Parathyroid adenoma (tissue), 2 donors: ENCODE results near the gene ELAPOR1.

Experiments
- H2AFZ ChIP-seq: fragments of 300-600 bp; sonication (generic); one replicate; pipeline ENCODE4 v1.7.0; 2017; ENCODE audit warnings: antibody characterized with exemption, mild to moderate bottlenecking
- H3K27ac ChIP-seq: fragments of 300-600 bp; sonication (generic); one replicate; pipeline ENCODE4 v1.7.0; 2017
- H3K27me3 ChIP-seq: fragments of 300-600 bp; sonication (generic); one replicate; pipeline ENCODE4 v1.7.0; 2017; ENCODE audit warnings: low read length; ENCODE audit not compliant: control insufficient read depth, insufficient read depth
- H3K36me3 ChIP-seq: fragments of 300-600 bp; sonication (generic); one replicate; pipeline ENCODE4 v1.7.0; 2017; ENCODE audit warnings: low read length; ENCODE audit not compliant: control insufficient read depth, insufficient read depth
- H3K4me1 ChIP-seq: fragments of 300-600 bp; sonication (generic); one replicate; pipeline ENCODE4 v1.7.0; 2017; ENCODE audit warnings: control low read depth
- H3K4me2 ChIP-seq: fragments of 300-600 bp; sonication (generic); one replicate; pipeline ENCODE4 v1.7.0; 2017; ENCODE audit warnings: low read length
- H3K4me3 ChIP-seq: fragments of 300-600 bp; sonication (generic); one replicate; pipeline ENCODE4 v1.7.0; 2017; ENCODE audit warnings: low read depth, low read length
- H3K79me2 ChIP-seq: fragments of 300-600 bp; sonication (generic); one replicate; pipeline ENCODE4 v1.7.0; 2017; ENCODE audit warnings: control low read depth
- H3K9ac ChIP-seq: fragments of 300-600 bp; sonication (generic); one replicate; pipeline ENCODE4 v1.7.0; 2017; ENCODE audit warnings: mild to moderate bottlenecking
- H3K9me3 ChIP-seq: fragments of 300-600 bp; sonication (generic); one replicate; pipeline ENCODE4 v1.7.0; 2017; ENCODE audit warnings: low read length; ENCODE audit not compliant: control insufficient read depth
- CTCF ChIP-seq: fragments of 300-600 bp; sonication (generic); IDR thresholded peaks from one replicate; pipeline ENCODE4 v1.7.0; 2017; ENCODE audit warnings: antibody characterized with exemption, mild to moderate bottlenecking
- donor health status: primary hyperparathyroidism.

Gene ELAPOR1

GRCh38 chr1:109111386-109112055 is 2.4 kb upstream of the ELAPOR1 start:
- Histone ChIP-seq H3K4me1 (peaks cover 3% of the 10 kb centered on the region), H3K9ac (no peak overlapping the region), H2AFZ (no peak overlapping the region), H3K36me3 (no peaks in the 10 kb centered on the region), H3K79me2 (no peaks in the 10 kb centered on the region), H3K4me2 (no peak overlapping the region), H3K27me3 (no peaks in the 10 kb centered on the region), H3K9me3 (no peaks in the 10 kb centered on the region), H3K4me3 (no peak overlapping the region), H3K27ac (no peak overlapping the region)
- TF ChIP-seq CTCF = no peak

GRCh38 chr1:109112056-109112651 is 1.8 kb upstream of the ELAPOR1 start:
- Histone ChIP-seq H3K9me3 (no peaks in the 10 kb centered on the region), H3K79me2 (no peaks in the 10 kb centered on the region), H3K4me1 (peaks cover 3% of the 10 kb centered on the region), H3K27ac (peak overlapping the region; percentile 4), H3K9ac (no peak overlapping the region), H3K4me3 (peak overlapping the region; percentile 14), H2AFZ (peak overlapping the region; percentile 74), H3K36me3 (no peaks in the 10 kb centered on the region), H3K27me3 (no peaks in the 10 kb centered on the region), H3K4me2 (peak overlapping the region; percentile 48)
- TF ChIP-seq CTCF = peak; percentile 22

- peak overlapping the region; percentile 4 for H3K27ac ChIP-seq
- no peaks in the 10 kb centered on the region for H3K79me2 ChIP-seq
- H3K4me3 ChIP-seq = peak overlapping the region; percentile 14
- no peak overlapping the region for H3K9ac ChIP-seq
- H2AFZ ChIP-seq = peak overlapping the region; percentile 74
- peak; percentile 89 for TF ChIP-seq CTCF
- H3K36me3 ChIP-seq = no peaks in the 10 kb centered on the region
- peaks cover 5% of the 10 kb centered on the region for H3K4me1 ChIP-seq
- no peaks in the 10 kb centered on the region for H3K27me3 ChIP-seq
- H3K4me2 ChIP-seq = peak overlapping the region; percentile 48
- H3K9me3 ChIP-seq = no peaks in the 10 kb centered on the region
Measured at GRCh38 chr1:109112652-109113285, 1.1 kb upstream of the ELAPOR1 start.

GRCh38 chr1:109114342-109114674 is 393 bp downstream of the ELAPOR1 start:
- Histone ChIP-seq H3K9ac (no peak overlapping the region), H3K27ac (peak overlapping the region; percentile 47), H2AFZ (peak overlapping the region; percentile 74)

More at GRCh38 chr1:109114342-109114674, 393 bp downstream of the ELAPOR1 start:
- TF ChIP-seq CTCF = no peak
- Histone ChIP-seq H3K4me1 (peaks cover 8% of the 10 kb centered on the region), H3K27me3 (no peaks in the 10 kb centered on the region), H3K79me2 (no peaks in the 10 kb centered on the region), H3K4me2 (peak overlapping the region; percentile 58), H3K9me3 (no peaks in the 10 kb centered on the region), H3K4me3 (no peak overlapping the region), H3K36me3 (no peaks in the 10 kb centered on the region)
